GM21529 (cell line): Measurements from ENCODE around the gene ZNF177.
"Not testable (repeated sequence)": the region's sequence is repeated elsewhere in the genome, so short reads cannot be mapped to it uniquely, and the experiment has no call there.

Source experiments
- ATAC-seq: cut with Tn5 transposase; IDR thresholded peaks from one replicate; pipeline ENCODE4 v1.9.1; 2021; ENCODE audit not compliant: unreplicated experiment

Gene ZNF177

GRCh38 chr19:9362905-9363304 is at the start of gene ZNF177:
Gene ZNF177 (plus strand): TSS chr19:9363013. CDS start chr19:9378312, 15,299 bp downstream.
- no peak for ATAC-seq

- no peak for ATAC-seq
These were observed 49.1 kb upstream of the ZNF177 start for GRCh38 chr19:9313756-9314155.

DNA sequence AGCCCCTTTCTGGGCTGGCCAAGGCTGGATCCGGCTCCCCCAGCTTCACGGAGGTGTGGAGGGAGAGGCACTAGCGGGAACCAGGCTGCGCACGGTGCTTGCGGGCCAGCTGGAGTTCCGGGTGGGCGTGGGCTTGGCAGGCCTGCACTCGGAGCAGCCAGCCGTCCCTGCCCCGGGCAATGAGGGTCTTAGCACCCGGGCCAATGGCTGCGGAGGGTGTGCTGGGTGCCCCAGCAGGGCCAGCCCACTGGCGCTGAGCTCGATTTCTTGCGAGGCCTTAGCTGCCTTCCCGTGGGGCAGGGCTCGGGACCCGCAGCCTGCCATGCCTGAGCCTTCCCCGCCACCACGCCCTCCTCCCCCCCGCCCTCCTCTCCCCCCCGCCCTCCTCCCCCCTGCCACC is 41.5 kb upstream of the ZNF177 start:
- no peak for ATAC-seq

- not testable (repeated sequence) for ATAC-seq
These were observed 41.1 kb upstream of the ZNF177 start for GRCh38 chr19:9321756-9322155.

DNA sequence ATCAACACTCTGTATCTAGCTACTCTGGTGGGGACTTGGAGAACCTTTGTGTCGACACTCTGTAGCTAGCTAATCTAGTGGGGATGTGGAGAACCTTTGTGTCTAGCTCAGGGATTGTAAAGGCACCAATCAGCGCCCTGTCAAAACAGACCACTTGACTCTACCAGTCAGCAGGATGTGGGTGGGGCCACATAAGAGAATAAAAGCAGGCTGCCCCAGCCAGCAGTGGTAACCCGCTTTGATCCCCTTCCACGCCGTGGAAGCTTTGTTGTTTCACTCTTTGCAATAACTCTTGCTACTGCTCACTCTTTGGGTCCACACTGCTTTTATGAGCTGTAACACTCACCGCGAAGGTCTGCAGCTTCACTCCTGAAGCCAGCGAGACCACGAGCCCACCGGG is 40.6 kb upstream of the ZNF177 start:
- ATAC-seq = not testable (repeated sequence)

DNA sequence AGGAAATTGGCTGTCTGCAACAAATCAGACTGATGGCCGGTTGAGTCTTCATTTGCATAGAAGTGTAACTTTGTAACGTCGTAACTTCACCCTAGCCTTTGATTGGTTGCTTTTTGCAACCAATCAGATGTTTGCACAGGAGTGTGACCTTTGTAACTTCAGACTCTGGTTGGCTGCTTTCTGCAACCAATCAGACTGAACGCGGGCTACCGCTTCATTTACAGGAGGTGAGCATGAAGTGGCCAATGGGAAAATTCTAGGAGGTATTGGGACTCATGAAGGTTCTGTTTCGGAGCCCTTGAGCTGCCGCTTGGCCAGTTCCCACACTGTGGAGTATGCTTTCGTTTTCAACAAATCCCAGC is 39.3 kb upstream of the ZNF177 start:
- peak; percentile 22 for ATAC-seq

DNA sequence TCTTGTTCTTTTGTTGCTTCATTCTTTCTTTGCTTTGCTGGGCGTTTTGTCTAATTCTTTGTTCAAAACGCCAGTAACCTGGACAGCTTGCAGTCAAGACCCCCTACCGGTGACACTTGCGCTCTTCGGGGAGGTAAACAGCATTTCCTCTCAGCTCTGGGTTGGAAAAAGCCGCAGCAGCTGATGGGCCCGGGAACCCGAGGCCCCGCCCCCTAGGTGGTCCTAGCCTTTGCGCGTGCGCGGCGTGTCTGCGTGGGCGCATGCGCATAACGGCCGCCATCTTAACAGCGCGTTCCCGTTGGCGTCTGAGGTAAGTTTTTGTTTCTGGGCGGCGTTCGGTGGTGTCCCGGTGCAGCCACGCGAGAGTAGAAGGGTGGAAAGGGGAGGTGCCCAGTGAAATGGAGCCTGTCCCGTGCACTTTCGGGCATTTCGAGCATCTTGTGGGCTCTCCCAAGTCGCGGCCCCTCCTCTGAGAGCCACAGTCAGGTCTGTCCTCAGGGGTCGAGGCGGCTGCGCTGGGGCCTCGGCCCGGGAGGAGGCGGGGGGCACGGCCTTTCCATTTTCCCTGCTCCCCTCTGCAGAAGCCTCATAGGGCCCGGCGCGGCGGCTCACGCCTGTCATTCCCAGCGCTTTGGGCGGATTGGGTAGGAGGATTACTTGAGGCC is 38.8 kb upstream of the ZNF177 start, which contains the start of gene ZNF559:
Gene ZNF559, plus strand, starts transcription at position 261 of the 665 bp plus-strand sequence. CDS start 14,371 bp downstream, outside the sequence.
- peak; percentile 99 for ATAC-seq

DNA sequence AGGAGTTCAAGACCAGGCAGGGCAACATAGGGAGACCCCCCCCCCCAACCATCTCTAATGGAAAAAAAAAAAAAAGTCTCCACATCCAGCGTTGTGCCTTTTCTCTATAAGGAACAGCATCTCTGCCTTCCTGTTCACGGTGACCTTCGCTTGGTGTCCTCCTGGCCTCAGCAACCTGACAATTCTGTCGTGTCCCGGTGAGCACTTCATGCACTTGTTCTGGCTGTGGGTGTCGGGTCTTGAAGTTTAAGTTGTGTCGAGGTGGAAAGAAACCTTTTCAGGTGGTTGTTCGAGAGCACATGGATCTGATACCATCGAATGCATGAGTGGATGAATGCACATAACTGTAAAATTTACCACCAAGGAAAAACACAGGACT is 38.2 kb upstream of the ZNF177 start:
- ATAC-seq = no peak

GRCh38 chr19:9329999-9330398 is 32.8 kb upstream of the ZNF177 start:
- no peak for ATAC-seq

DNA sequence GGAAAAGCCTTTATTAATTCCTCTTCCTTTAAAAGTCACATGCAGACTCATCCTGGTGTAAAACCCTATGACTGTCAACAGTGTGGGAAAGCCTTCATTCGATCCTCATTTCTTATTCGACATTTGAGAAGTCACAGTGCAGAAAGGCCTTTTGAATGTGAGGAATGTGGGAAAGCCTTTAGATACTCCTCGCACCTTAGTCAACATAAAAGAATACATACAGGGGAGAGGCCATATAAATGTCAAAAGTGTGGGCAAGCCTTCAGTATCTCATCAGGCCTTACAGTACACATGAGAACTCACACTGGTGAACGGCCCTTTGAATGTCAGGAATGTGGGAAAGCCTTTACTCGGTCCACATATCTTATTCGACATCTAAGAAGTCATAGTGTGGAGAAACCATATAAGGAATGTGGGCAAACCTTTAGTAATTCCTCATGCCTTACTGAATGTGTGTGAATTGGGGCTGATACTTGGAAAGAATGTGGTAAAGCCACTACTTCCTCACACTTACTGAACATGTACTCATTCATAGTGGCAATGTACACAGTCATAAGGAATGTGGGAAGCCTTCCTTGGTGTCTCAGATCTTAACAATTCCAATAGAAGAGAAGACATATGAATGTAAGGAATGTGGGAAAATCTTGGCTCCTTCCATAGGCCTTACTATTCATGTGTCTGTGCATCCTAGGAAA is 20.1 kb upstream of the ZNF177 start:
- ATAC-seq = no peak

DNA sequence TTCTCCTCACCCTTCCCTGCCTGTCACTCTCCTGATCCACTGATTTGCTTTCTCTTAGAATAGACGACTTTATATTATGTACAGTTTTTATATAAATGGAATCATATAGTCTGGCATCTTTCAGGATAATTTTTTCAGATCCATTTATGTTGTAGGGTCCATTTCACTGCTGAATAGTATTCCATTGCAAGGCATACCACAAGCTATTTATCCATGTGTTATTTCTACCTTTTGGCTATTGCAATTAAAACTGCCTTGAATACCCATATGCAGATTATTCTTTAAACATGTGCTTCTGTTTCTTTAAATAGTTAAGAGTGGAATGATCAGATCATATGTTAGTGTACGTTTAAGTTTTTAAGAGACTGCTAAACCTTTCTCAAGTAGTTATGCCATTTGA is 17.8 kb upstream of the ZNF177 start:
- no peak for ATAC-seq

- no peak for ATAC-seq
These were observed 14.6 kb upstream of the ZNF177 start for GRCh38 chr19:9348253-9348652.

- ATAC-seq = no peak
These were observed 14.1 kb upstream of the ZNF177 start for GRCh38 chr19:9348671-9349070.

DNA sequence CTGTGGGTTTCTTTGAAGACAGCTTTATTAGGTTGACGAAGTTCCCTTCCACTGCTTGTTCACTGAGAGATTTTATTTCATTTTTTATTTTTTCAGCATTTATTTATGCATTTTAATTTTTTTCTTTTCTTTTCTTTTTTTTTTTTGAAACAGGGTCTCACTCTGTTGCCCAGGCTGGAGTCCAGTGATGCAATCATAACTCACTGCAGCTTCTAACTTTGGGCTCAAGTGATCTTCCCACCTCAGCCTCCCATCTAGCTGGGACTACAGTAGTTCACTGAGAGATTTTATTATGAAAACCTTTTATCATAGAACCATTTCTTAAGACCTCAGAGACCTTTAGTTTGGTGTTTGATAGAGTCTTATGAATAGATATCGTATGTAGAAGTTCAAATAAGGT is 10.3 kb upstream of the ZNF177 start:
- ATAC-seq = no peak

- ATAC-seq = no peak
These were observed 9.8 kb upstream of the ZNF177 start for GRCh38 chr19:9353011-9353410.

- no peak for ATAC-seq
These were observed 8.2 kb upstream of the ZNF177 start for GRCh38 chr19:9354651-9355050.

- no peak for ATAC-seq
These were observed 8.2 kb downstream of the ZNF177 start for GRCh38 chr19:9370738-9371619.

GRCh38 chr19:9381361-9381785 is 18.6 kb downstream of the ZNF177 start:
- no peak for ATAC-seq

GRCh38 chr19:9406798-9407352 is 44.1 kb downstream of the ZNF177 start:
- no peak for ATAC-seq

DNA sequence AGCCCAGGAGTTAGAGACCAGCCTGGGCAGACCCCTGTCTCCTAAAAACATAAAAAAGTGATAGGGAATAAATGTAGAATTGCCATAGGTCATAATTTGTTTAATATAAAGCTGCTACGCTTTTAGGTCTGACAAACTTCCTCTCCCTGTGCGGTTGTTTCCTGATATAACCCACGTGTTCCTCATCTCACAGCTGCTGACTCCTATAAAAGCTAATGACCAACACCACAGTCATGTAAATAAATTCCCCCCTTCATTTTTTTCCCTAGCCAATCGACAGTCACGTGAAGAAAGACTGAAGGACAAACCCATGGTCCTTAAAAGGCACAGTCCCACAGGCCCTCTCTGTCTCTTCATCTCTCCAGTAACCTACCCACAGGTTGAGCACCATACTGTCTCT is 45.0 kb downstream of the ZNF177 start:
- ATAC-seq = no peak

DNA sequence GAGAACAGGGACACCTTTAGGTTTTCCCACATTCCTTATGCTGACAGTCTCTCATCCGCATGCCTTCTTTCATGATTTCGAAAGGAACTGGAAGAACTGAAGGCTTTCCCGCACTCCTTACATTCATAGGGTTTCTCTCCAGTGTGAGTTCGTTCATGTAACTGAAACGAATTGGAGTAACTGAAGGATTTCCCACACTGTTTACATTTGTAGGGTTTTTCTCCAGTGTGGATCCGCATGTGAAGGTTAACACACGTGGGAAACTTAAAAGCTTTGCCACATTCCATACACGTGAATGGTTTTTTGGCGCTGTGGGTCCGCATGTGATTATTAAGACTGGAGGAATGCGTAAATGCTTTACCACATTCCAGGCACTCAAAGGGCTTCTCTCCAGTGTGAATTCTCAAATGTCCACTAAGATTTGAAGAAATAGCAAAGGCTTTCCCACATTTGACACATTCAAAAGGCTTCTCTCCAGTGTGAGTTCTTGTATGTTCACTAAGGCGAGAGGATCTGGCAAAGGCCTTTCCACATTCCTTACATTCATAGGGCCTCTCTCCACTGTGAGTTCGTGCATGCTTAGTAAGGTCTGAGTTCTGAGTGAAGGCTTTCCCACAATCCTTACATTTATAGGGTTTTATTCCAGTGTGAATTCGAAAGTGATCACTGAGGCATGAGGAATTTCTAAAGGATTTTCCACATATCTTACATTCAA is 50.6 kb downstream of the ZNF177 start:
- ATAC-seq = no peak
